NCI-H1092 treated with DMSO at 0.1 percent for 48 hours (cell line): Measurements from ENCODE around the gene CAPN8.

Experiments used
- DNase-seq: peaks from one replicate; lab custom pipeline; 2025; lab: John Stamatoyannopoulos, UW

CAPN8 gene

DNA sequence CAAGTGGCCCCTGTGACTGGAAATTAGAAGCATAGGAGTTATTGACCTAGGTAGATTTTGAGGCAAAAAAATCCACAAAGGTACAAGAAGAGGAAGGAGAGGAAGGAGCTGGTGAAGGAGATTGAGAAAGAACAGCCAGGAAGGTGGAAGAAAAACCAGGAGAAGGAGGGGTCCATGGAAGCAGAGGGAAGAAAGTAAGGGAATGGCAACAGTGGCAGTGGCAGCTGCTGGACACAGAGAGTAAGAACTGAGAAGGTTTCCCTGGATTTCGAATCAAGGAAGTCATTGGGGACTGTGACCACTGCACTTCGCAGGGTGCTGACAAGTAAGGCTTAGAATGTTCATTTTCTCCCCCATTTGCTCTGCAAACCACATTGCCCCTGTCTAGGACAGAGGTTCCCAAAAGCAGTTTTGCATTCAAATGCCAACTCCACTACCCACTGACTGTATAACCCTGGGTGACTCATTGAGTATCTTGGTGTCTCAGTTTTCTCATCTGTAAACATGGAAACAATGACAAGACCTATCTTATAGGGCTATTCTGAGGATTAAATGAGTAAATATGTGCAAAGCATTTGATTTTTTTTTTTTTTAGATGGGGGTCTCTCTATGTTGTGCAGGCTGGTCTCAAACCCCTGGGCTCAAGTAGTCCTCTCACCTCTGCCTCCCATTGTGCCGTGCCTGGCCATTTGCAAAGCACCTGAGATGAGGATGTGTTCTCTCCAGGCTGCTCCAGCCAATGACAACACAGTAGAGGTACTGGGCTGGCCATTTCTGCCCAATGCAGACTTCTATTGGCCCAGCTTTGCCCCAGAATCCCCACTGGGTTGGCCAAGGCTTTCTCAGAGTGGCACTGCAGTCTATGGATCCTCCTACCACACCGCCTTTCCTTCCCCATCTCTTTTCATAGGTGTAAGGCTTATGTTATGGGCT lies 37.5 kb upstream of the CAPN8 start:
- no peak for DNase-seq

DNA sequence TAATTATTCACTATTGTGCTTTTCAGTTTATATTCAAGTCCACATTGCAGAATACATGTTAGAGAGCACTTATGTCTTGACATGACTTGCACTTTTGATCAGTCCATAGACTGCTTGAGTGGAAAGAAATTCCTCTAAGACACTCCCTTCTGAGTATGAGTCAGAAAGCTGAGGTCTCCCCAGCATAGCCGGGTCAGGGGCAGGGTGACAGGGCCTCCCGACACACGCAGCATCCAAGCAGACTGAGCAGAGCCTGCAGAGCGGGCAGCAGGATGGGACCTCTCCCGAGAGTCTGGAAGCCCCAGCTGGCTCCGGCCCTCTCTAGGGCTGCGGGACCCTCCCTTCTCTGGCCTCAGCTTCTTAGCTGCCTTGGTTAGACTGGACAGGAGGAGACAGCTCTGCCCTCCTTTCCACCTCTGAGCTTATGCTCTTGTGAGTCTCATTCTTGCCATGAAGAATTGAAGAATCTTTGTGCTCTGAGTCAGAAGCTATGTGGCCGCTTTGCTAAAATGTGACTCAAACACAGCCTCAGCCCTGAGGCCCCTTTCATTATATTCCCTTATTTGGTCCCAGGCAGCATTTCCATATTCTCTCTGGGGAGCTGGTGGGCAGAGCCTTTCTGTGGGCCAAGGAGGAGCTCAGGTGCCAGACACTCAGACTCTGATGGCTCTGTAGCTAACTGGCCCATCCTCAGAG lies 35.6 kb upstream of the CAPN8 start:
- no peak for DNase-seq

DNA sequence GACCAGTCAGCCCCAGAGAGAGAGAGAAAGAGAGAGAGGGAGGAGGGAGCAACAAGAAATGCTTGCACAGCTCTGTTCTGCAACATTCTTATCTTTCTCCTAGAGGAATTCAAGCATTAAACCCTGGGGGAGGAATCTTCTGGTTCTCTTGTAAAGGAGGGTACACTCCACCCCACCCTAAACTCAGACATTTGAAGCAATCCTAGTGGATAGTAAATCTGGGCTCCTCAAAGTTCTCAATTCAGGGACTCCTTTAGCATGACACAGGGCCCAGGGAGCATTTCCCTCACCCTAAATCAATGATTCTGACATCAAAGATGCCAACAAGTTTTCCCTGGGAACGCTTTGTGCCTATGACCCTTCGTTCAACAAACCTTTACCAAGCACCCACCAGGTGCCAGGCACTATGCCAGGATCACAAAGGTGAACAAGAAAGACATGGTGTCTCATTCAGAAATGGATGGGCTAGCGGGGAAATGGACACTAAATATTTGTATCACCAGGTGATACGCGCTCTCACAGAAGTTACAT lies 35.0 kb upstream of the CAPN8 start:
- DNase-seq, result no peak

DNA sequence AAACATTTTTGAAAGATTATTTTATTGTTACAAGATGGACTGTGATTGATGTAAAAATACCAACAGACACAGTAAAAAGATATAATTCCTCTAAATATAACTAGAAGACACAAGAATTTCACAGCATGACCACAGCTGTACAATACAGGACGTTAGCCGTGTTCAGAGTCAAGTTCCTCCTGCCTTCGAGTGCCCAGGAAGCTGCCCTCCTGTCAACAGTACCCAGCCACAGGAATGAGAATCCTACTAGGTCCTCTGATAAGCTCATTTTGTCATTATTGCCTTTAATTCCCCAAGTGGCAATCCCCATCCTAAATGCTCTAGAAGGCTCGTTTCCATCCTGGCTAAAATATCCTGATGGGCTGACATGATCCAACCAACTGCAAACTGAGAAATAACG lies 30.4 kb upstream of the CAPN8 start:
- no peak for DNase-seq

DNA sequence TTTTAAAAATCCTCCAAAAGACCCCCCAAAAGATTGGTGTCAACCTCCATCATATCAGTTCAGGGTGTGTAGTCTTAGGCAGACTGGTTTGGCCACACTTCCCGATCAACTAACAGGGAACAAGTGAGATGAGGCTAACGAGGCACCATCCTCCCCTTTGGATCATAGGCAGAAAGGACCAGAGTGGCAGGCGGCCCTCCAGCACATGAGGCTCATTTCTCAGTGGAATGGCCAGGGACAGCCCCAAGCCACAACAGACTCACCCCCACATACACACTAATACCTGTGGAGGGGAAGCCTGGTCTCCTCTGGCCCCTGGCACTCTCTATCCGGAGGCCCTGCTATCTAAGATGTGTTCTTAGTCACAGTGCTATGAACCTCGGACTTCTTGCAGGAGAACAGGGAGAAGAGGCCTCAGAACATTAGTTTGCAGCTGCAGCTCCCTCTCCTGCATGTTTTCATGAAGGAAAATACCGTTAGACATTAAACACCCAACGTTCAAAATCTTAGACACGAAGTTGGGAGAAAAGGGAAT lies 29.6 kb upstream of the CAPN8 start:
- no peak for DNase-seq

DNA sequence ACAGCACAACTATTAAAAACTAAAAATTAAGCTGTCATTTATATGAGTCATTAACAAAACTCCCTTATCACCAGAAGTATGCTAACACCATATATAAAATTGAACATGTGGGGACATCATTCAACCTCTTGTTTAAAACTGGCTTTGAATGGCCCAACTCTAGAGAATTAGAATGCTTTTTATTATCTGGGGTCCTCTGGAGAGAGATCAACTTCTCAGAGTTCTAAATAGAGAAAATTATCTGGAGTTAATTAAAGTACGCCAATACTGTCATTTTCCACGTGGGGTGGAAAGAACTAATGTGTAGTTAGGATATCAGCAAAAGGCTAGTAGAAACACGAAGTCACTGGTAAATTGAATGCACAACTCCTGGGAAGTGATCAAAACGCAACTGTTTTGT lies 25.6 kb upstream of the CAPN8 start:
- no peak for DNase-seq

DNA sequence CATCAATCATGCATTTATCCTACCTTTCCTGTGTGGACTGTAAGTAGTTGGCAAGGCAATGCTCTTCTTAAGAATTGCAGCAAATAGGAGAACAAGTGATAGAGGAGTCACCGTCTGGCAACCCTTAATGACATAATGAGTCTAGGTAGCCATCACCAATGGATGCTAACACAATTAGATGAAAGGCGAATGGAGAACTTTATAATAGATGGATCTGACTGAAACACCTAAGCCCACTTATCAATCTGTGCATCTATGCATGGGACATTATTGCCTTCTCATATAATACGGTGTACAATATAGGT lies 18.9 kb upstream of the CAPN8 start:
- no peak for DNase-seq

DNA sequence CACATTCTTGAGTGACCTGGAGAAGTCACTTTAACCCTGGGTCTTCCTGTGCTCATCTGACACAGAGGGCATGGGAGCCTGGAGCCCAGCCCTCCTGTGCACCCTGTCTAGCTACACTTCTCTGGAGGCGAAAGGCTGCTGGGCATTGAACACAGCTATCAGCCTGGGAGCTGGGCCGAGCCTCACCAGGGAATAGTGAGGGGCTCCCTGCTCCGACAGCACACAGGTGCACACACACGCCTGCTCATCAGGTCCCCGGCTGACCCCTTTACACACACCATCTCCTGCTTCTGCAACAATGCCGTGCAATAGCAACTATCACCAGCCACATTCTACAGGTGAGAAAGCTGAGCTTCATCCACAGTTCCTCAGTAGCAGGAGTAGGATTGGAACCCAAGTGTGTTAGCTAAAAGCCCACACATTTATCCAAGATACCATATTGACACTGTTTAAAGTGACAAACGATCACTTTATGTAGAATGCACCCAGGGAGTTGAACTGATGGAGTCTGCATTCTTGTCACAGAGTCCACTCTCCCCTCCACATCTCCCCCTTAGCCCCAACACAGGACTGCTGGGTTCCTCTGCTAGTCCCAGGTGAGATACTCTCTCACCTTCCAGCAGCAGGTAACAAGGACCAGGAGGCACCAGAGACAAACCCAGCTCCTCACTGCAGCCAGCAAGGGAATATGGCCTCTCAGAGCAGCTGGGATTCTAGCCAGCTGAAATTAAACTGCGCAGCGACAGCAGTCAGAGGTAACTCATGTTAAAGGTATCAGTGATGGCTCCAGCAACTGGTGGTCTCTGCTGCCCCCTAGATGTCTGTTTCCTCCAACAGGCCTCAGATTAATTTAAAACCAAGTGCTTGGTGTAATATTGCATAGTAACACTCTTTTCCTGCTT lies 18.3 kb upstream of the CAPN8 start:
- DNase-seq, result peak; percentile 85

DNA sequence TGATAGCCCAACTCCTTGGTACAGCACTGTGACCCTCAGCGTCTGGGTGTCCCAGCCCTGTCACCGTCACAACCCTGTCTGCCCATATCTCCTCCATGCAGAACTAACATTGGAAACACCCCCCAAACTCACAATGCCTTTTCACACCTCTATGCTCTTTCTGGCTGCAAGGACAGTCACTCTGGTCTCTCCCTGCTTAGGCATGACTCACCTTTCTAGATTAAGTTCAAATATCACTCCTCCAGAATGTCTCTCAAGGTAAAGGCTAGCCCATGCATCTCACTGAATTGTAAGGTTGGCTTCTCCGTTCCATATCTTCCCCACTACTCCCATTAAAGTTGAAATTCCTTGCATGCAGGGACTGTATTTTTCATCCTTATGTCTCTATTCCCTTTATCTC lies 17.0 kb upstream of the CAPN8 start:
- no peak for DNase-seq

DNA sequence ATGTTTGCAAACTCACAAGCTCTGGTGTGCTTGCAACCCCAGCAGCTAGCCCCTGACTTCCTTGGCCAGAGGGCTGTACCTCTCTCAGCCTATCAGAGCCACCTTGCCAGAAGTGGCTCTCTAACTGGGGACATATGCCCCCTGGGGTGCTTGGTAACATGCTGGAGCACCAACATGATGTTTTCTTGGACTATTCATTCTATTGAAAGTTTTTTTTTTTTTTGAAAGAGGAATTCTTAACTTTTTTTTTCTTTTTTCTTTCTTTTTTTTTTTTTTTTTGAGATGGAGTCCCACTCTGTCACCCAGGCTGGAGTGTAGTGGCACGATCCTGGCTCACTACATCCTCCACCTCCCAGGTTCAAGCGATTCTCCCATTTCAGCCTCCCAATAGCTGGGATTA lies 14.7 kb upstream of the CAPN8 start:
- no peak for DNase-seq

DNA sequence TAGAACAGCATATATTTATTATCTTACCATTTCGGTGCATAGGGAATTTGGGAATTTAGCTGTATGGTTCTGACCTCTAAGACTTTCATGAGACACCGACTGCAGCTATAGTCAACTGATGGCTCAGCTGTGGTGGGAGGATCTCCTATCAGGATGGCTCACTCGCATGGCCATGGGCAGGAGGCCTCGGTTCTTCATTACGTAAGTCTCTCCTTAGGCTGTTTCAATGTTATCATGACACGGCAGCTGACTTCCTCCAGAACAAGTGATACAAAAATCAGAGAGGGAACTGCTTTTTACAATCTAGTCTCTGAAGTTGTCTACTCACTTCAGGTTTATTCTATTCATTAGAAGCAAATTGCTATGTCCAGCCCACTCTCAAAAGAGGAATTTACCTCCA lies 13.3 kb upstream of the CAPN8 start:
- no peak for DNase-seq

DNA sequence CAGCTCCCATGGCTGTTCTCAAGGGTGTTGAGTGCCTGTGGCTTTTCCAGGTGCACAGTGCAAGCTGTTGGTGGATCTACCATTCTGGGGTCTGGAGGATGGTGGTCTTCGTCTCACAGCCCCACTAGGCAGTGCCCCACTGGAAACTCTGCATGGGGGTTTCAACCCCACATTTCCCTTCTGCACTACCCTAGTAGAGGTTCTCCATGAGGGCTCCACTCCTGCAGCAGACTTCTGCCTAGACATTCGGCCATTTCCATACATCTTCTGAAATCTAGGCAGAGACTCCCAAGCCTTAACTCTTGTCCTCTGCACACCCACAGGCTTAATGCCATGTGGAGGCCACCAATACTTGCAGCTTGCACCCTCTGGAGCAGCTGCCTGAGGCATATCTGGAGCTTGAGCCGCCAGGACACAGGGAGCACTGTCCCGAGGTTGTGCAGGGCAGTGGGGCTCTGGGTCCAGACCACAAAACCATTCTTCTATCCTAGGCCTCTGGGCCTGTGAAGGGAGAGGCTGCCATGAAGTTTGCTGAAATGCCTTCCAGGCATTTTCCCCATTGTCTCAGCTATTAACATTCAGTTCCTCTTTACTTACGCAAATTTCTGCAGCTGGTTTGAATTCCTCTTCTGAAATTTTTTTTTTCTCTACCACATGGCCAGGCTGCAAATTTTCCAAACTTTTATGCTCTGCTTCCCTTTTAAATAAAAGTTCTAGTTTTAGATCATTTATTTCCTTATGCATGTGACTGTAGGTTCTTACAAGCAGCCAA lies 8.8 kb upstream of the CAPN8 start:
- no peak for DNase-seq

DNA sequence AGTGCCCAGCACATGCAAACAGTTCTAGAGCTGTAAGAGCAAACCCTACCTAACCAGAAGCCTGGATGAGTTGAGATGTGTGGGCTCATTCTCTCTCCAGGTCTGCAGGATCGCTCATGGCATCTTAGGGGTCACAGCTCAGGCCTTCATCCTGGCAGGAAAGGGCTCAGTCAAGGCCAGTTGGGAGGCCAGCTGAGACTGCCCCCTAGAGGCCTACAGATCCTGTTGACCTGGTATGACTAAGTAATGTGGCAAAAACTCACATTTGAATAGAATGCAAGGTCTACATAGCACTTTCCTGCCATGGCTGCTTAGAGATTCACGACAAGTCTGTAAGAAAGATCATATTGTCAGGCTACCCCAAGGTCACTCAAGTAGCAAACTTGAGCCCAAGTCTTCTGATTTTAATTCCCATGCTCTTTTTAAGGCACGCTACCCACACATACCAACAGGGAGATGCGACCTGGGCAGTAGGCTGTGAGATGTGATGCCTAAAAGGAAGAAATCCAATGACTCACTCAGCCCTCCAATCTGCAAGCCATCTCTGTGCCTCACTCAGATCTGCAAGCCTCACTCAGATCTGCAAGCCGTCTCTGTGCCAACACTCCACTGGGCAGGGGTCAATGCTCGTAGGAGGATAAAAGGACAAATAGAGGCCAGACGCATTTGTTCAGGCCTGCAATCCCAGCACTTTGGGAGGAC lies 5.1 kb upstream of the CAPN8 start:
- DNase-seq, result peak; percentile 62

DNA sequence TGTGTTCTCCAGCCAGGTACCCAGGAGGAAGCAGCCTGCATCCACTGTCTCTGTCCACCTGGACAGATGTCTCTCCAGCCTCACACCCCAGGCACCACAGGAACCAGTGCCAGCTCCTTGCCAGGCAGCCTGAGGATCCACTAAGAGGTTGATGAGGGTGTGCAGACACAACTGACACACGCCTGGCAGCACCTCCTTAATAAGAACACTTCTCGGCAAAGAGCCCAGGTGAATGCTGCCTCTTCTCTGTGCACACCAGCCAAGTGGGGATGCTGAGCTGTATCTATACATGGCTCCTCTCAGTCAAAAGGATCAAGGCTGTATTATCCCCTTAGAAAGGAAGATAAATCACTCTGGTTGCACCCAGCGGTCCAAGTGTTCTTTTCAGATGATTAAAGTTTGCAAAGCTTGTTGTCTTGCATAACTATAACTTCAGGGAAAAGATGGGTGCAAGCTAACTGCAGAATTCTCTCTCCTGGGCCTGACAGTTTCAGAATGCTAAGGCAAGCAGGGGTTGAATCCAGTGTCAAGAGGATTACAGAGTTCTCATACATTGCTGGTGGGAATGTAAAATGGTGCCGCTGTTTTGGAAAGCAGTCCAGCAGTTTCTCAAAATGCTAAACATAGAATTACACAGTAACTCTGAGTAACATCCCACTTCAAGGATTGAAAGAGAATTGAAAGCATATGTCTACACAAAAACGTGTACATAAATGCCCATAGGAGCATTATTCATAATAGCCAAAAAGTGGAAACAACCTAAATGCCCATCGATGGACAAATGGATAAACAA lies 3.7 kb upstream of the CAPN8 start:
- no peak for DNase-seq

DNA sequence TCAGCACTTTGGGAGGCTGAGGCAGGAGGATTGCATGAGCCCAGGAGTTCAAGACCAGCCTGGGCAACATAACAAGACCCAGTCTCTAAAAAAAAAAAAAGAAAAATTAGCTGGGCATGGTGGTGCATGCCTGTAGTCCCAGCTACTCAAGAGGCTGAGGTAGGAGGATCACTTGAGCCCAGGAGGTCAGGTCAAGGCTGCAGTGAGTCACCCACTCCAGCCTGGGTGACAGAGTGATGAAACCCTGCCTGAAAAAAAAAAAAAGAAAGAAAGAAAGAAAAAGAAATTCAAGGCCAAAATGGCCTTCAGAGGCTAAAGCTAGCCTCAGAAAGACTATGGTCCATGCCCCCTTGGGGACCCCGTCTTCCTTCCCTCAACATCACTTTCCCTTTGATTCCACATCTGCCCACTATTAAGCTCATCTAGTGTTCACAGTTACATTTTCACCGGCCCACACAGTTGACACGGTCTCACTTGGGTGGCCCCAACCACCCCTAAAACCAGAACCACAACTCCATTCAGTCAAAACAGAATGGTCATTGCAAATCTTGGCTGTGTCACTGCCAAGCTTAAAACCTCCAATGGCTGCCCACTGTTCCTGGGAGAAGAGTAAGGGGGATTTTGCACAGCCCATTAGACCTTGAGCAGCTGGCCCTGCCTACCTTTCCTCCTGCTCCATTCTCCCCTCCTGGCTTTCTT lies 2.1 kb upstream of the CAPN8 start:
- no peak for DNase-seq

DNA sequence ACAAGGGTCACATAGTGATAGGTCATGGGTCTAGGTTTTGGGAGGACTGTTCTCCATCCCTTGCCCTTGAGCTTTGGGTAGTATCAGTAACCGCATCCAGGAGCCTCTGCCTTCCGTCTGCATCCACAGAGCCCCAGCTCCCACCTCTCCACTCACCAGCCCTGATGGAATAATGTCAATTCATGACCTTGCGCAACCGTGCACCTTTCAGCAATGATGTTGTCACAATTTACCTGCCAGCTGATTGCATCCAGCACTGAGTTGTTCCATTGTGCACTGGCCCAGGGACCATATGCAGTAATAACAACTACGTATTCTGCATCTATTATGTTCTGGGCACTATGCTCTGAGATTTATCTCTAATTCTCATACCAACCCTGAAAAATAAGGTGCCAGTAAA lies 1.4 kb downstream of the CAPN8 start:
- no peak for DNase-seq

DNA sequence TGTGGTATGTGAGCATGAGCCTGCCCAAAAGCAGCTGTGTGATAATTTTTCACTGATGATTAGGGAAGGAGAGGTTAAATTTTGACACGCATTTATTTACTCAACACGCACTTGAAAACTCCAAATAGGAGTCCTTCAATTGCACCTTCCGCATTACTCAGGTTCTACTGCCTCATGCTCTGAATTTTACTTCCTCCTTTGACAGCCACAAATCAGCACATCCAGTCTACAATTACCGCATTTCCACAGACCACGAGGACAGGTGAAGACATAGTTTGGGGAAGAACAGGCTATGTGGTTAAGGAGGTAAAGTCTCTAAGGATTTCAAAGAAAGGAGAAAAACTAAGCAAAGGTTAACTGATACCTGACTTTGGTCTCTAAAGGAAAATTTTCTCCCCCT lies 2.6 kb downstream of the CAPN8 start:
- no peak for DNase-seq

DNA sequence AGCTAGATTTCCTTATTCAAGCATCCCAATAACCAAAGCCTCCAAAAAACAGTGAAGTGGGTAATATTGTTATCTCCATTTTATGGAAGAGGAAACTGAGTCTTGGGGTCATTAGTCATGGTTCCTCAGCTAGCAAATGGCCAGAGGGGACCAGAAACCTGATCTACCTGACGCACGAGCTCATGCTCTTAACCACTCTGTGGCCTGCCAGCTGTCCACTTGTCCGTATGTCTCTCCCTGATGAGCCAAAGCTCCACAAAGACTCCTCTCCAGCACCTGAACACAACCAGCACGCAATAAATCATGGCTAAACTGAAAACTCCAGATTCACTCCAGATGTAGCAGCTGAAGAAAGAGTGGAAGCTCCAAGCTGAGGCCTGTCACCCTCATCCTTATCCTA lies 5.8 kb downstream of the CAPN8 start:
- no peak for DNase-seq

DNA sequence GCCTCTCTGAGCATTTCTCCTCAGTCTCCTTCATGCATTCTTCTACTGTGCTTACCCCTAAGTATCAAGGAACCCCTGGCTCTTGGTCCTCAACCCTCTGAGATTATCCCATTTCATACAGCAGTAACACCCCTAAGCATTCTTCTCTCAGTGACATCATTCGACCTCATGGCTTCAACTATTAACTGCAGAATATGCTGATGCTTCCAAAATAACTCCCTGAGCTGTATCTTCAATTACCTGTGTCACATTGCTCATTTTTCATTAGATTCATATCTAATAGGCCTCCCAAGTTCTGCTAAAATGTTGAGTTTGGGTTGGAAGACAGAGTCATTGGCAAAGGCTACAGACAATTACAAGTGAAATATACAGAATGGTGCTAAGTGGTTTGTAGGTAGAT lies 7.5 kb downstream of the CAPN8 start:
- no peak for DNase-seq
